Stimulated activated CD4-positive, alpha-beta T cell treated with anti-CD3 and anti-CD28 coated beads, TNF-alpha, amount 100 ng/mL, for 1 hour (primary cell): Measurements from ENCODE around the gene GTSE1.

Experiments
- DNase-seq, 3 donors: peaks; one replicate each; pipeline ENCODE4 v3.0.0-alpha.2; 2020; ENCODE audit warnings: low read depth in 3 of 3, low spot score in 1 of 3

GTSE1 gene

GRCh38 chr22:46352276-46352675 is 55.6 kb downstream of the GTSE1 start:
- no peak for DNase-seq

- no peak for DNase-seq
These were observed 56.2 kb downstream of the GTSE1 start for GRCh38 chr22:46352691-46353386.

- no peak for DNase-seq
These were observed 56.9 kb downstream of the GTSE1 start for GRCh38 chr22:46353483-46354105.

- no peak for DNase-seq
These were observed 57.7 kb downstream of the GTSE1 start for GRCh38 chr22:46354176-46354992.

GRCh38 chr22:46354993-46355305 is 58.3 kb downstream of the GTSE1 start:
- DNase-seq, result no peak

- DNase-seq, result peak in 1 of 3 donors; percentile 53
These were observed 58.8 kb downstream of the GTSE1 start for GRCh38 chr22:46355369-46355995.

GRCh38 chr22:46355996-46356471 is 59.4 kb downstream of the GTSE1 start:
- no peak for DNase-seq

GRCh38 chr22:46356496-46357480 is 60.1 kb downstream of the GTSE1 start:
- no peak for DNase-seq

GRCh38 chr22:46357711-46358520 is 61.2 kb downstream of the GTSE1 start:
- DNase-seq, result no peak

GRCh38 chr22:46358766-46359165 is 62.1 kb downstream of the GTSE1 start:
- no peak for DNase-seq

- DNase-seq, result no peak
These were observed 62.7 kb downstream of the GTSE1 start for GRCh38 chr22:46359362-46359761.

- DNase-seq, result no peak
These were observed 63.4 kb downstream of the GTSE1 start for GRCh38 chr22:46360097-46360496.

GRCh38 chr22:46360891-46361290 is 64.2 kb downstream of the GTSE1 start:
- DNase-seq, result no peak

GRCh38 chr22:46361826-46362202 is 65.1 kb downstream of the GTSE1 start:
- DNase-seq, result no peak

- DNase-seq, result no peak
These were observed 65.7 kb downstream of the GTSE1 start for GRCh38 chr22:46362203-46362933.

- DNase-seq, result no peak
These were observed 66.4 kb downstream of the GTSE1 start for GRCh38 chr22:46362934-46363515.

GRCh38 chr22:46363611-46364321 is 67.1 kb downstream of the GTSE1 start:
- no peak for DNase-seq
